ENCODE results near the gene MISP. TPM values are rescaled to one million over a fixed set of nuclear protein-coding genes. Genes with fewer than 3 reads are reported as not detected.

The MISP gene
- total RNA-seq, 1 donor from 2014 or later, result 2.9 TPM

- DNase-seq (ENCODE audit: low read depth), result no peak
These were observed 56.0 kb downstream of the MISP start for GRCh38 chr19:806815-807421.

- no peak for DNase-seq (ENCODE audit: low read depth)
These were observed 56.9 kb downstream of the MISP start for GRCh38 chr19:807627-808422.

GRCh38 chr19:808423-808775 lies 57.5 kb downstream of the MISP start:
- no peak for DNase-seq (ENCODE audit: low read depth)

GRCh38 chr19:810077-810855 lies 59.4 kb downstream of the MISP start:
- DNase-seq (ENCODE audit: low read depth), result no peak

GRCh38 chr19:810883-811489 lies 60.1 kb downstream of the MISP start:
- DNase-seq (ENCODE audit: low read depth), result no peak

- DNase-seq (ENCODE audit: low read depth), result no peak
These were observed 60.7 kb downstream of the MISP start for GRCh38 chr19:811506-812048.

- DNase-seq (ENCODE audit: low read depth), result no peak
These were observed 61.3 kb downstream of the MISP start for GRCh38 chr19:812049-812746.

- DNase-seq (ENCODE audit: low read depth), result no peak
These were observed 61.9 kb downstream of the MISP start for GRCh38 chr19:812747-813218.

GRCh38 chr19:813219-814151 lies 62.6 kb downstream of the MISP start:
- no peak for DNase-seq (ENCODE audit: low read depth)

MicroRNAs encoded within 50 kb of the gene (microRNA counts, 767-probe panel; counts per million panel counts)
- microRNA hsa-miR-3187-3p, result not detected

Small RNAs within 50 kb of the gene (microRNA-seq; reads per million reads assigned to microRNA genes)
- gene MIR3187 (2.6 reads per million, percentile 10 among the genes with 10 or more reads in this experiment), gene MIR4745 (0.81 reads per million)

Other genes starting within 250 kb of the MISP start
- 64.5 and 75.2 TPM in 2 replicates for gene TPGS1, start 243.6 kb upstream of the MISP start, total RNA-seq
- gene CDC34, start 219.4 kb upstream of the MISP start, total RNA-seq, result 103 and 139 TPM in 2 replicates
- not detected in 2 replicates for gene GZMM, start 207.1 kb upstream of the MISP start, total RNA-seq
- gene BSG, start 178.5 kb upstream of the MISP start, total RNA-seq, result 519 and 528 TPM in 2 replicates
- 2.9 and 3.5 TPM in 2 replicates for gene HCN2, start 161.2 kb upstream of the MISP start, total RNA-seq
- gene POLRMT, start 117.6 kb upstream of the MISP start, total RNA-seq, result 47.7 and 54.3 TPM in 2 replicates
- gene FGF22, start 111.2 kb upstream of the MISP start, total RNA-seq, result 0.16 and 0.21 TPM in 2 replicates
- 86.4 and 94.6 TPM in 2 replicates for gene RNF126, start 87.9 kb upstream of the MISP start, total RNA-seq
- gene FSTL3, start 74.7 kb upstream of the MISP start, total RNA-seq, result 157 and 175 TPM in 2 replicates
- not detected in 2 replicates for gene PRSS57, start 55.7 kb upstream of the MISP start, total RNA-seq
- 4.8 and 7.8 TPM in 2 replicates for gene PALM, start 42.2 kb upstream of the MISP start, total RNA-seq
- 89.0 and 105 TPM in 2 replicates for gene PTBP1, start 46.3 kb downstream of the MISP start, total RNA-seq
- gene PLPPR3, start 70.8 kb downstream of the MISP start, total RNA-seq, result 0.16 and 0.26 TPM in 2 replicates
- gene AZU1, start 76.7 kb downstream of the MISP start, total RNA-seq, result not detected in 2 replicates
- gene PRTN3, start 89.9 kb downstream of the MISP start, total RNA-seq, result not detected in 2 replicates
- not detected in 2 replicates for gene ELANE, start 101.2 kb downstream of the MISP start, total RNA-seq
- 0.16 and 0.57 TPM in 2 replicates for gene CFD, start 108.6 kb downstream of the MISP start, total RNA-seq
- gene MED16, start 142.1 kb downstream of the MISP start, total RNA-seq, result 27.7 and 31.2 TPM in 2 replicates
- not detected in 2 replicates for gene RNU6-9, start 142.4 kb downstream of the MISP start, total RNA-seq
- 51.8 and 53.6 TPM in 2 replicates for gene R3HDM4, start 162.1 kb downstream of the MISP start, total RNA-seq
- not detected in 2 replicates for gene KISS1R, start 166.2 kb downstream of the MISP start, total RNA-seq
- gene ARID3A, start 174.9 kb downstream of the MISP start, total RNA-seq, result 3.2 and 3.5 TPM in 2 replicates
- gene WDR18, start 233.2 kb downstream of the MISP start, total RNA-seq, result 34.2 and 42.9 TPM in 2 replicates
- gene GRIN3B, start 249.3 kb downstream of the MISP start, total RNA-seq, result 0.05 and 0.16 TPM in 2 replicates

Data from myocyte (in vitro differentiated cells).